ENCODE data around the gene SLC25A23. TPM values are rescaled to one million over a fixed set of nuclear protein-coding genes. Genes with fewer than 3 reads are reported as not detected.
"Not testable (repeated sequence)": the region's sequence is repeated elsewhere in the genome, so short reads cannot be mapped to it uniquely, and the experiment has no call there.

The SLC25A23 gene
- total RNA-seq, 1 donor from 2014 or later = 20.3 TPM

DNA sequence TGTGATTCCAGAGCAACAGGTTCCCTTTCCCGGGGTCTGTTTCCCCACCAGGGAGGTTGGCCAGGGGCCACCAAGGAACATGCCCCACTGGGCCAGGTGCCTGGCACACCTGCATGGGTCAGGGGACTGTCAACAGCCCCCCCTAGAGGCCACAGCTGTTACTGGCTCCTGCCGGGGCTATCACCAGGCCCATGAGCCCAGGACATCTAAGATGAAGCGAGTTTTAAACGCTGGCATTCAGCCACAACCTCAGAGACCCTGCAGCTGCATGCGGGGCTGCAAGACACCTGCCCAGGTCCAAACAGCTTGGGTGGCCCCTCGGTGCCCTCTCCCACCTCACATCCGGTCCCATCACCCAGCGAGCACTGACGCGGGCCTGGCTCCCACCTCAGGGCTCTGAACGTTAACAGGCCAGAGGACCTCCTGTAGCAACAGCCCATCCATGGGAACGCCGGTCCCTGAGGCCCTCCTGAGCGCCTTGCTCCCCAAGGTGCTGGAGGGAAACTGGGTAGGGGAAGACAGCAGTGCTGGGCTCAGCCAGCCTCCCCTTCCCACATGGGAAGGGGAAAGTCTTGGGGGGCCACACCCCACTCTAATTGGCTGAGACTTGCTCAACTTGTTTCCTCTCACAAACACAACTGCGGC lies 47.0 kb downstream of the SLC25A23 start:
- Mint-ChIP-seq H3K4me1 (ENCODE audit: low read depth) (no peaks in the 10 kb centered on the region), H3K4me3 (no peak overlapping the region), H3K27ac (no peak overlapping the region), H3K36me3 (ENCODE audit: low read depth) (peaks cover 15% of the 10 kb centered on the region), H3K27me3 (ENCODE audit: insufficient read depth) (peaks cover 2% of the 10 kb centered on the region), H3K9me3 (no peaks in the 10 kb centered on the region)
- intact Hi-C loops (cut with micrococcal nuclease) = no loop called here
- DNase-seq (ENCODE audit: low spot score) = no peak

DNA sequence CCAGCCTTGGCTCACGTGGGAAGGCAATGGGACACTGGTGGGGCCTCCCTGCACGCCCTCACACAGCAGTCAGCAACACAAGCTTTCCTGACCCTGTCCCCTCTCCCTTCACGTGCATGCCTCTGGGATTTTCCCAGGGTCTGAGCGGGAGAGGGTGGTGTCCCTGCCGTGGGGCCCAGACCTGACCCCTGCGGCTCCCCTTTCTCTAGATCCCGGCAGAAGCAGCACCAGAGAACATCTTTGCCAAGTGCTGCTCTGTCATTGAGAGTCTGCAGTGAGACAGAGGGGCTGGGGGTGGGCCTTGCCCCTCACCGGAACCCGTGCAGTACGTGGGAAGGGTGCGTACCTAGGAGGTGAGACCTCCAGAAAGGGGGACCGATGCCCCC lies 47.5 kb downstream of the SLC25A23 start:
- Mint-ChIP-seq H3K36me3 (ENCODE audit: low read depth) (peaks cover 12% of the 10 kb centered on the region), H3K4me3 (no peak overlapping the region), H3K4me1 (ENCODE audit: low read depth) (no peaks in the 10 kb centered on the region), H3K27ac (no peak overlapping the region), H3K27me3 (ENCODE audit: insufficient read depth) (peaks cover 2% of the 10 kb centered on the region), H3K9me3 (no peaks in the 10 kb centered on the region)
- intact Hi-C loops (cut with micrococcal nuclease) = no loop called here
- DNase-seq (ENCODE audit: low spot score) = no peak

DNA sequence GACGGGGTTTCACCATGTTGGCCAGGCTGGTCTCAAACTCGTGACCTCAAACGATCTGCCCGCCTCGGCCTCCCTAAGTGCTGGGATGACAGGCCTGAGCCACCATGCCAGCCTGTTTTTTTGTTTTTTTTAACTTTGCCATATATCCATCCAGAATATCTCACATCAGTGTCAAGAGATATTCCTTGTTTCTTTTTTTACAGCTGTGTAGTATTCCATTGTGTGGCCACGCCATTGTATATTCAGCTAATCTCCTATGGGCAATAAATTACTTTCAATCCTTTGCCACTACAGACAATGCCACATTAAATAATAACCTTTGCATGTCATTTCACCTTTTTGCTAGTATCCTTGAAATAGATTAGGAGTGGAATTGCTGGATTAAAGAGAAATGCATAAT lies 50.2 kb downstream of the SLC25A23 start:
- Mint-ChIP-seq H3K4me1 (ENCODE audit: low read depth) (no peaks in the 10 kb centered on the region), H3K9me3 (no peaks in the 10 kb centered on the region), H3K27me3 (ENCODE audit: insufficient read depth) (peaks cover 2% of the 10 kb centered on the region), H3K36me3 (ENCODE audit: low read depth) (peaks cover 5% of the 10 kb centered on the region), H3K27ac (no peak overlapping the region), H3K4me3 (no peak overlapping the region)
- no peak for DNase-seq (ENCODE audit: low spot score)
- intact Hi-C loops (cut with micrococcal nuclease) = no loop called here

DNA sequence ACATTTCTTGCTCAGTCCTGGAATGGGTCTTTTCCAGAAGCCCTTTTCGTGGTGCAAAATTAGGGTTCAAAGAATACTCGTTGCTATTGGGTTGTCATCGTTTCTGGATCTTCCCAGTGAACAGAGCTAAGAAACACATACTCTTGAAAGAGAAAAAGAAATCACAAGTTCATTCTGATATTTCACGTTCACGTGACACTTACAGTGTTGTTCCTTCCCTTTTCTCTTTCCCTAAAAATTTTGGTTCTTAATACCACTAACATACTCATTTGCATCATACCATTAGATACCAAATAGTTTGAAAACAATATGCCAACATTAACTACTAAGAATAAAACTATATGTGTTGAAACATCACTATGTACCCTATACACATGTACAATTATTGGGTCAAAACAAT lies 53.2 kb downstream of the SLC25A23 start:
- intact Hi-C loops (cut with micrococcal nuclease) = no loop called here
- Mint-ChIP-seq H3K27me3 (ENCODE audit: insufficient read depth) (peaks cover 3% of the 10 kb centered on the region), H3K4me3 (no peak overlapping the region), H3K27ac (no peak overlapping the region), H3K9me3 (no peaks in the 10 kb centered on the region), H3K4me1 (ENCODE audit: low read depth) (no peaks in the 10 kb centered on the region), H3K36me3 (ENCODE audit: low read depth) (no peaks in the 10 kb centered on the region)
- DNase-seq (ENCODE audit: low spot score) = no peak

GRCh38 chr19:6402837-6403608 lies 56.6 kb downstream of the SLC25A23 start:
- Mint-ChIP-seq H3K9me3 (no peaks in the 10 kb centered on the region), H3K4me3 (no peak overlapping the region), H3K36me3 (ENCODE audit: low read depth) (no peaks in the 10 kb centered on the region), H3K27ac (no peak overlapping the region), H3K4me1 (ENCODE audit: low read depth) (no peaks in the 10 kb centered on the region), H3K27me3 (ENCODE audit: insufficient read depth) (peaks cover 3% of the 10 kb centered on the region)
- intact Hi-C loops (cut with micrococcal nuclease) = no loop called here
- no peak for DNase-seq (ENCODE audit: low spot score)

- Mint-ChIP-seq H3K27ac (no peak overlapping the region), H3K4me1 (ENCODE audit: low read depth) (no peaks in the 10 kb centered on the region), H3K9me3 (no peaks in the 10 kb centered on the region), H3K4me3 (no peak overlapping the region), H3K27me3 (ENCODE audit: insufficient read depth) (peaks cover 2% of the 10 kb centered on the region), H3K36me3 (ENCODE audit: low read depth) (no peaks in the 10 kb centered on the region)
- DNase-seq (ENCODE audit: low spot score) = no peak
- intact Hi-C loops (cut with micrococcal nuclease) = no loop called here
Observed at GRCh38 chr19:6402058-6402457, 57.5 kb downstream of the SLC25A23 start.

- DNase-seq (ENCODE audit: low spot score); intact Hi-C loops (cut with micrococcal nuclease); H3K27me3 Mint-ChIP-seq (ENCODE audit: insufficient read depth); H3K36me3 Mint-ChIP-seq (ENCODE audit: low read depth); H3K4me3 Mint-ChIP-seq; H3K4me1 Mint-ChIP-seq (ENCODE audit: low read depth); H3K27ac Mint-ChIP-seq; H3K9me3 Mint-ChIP-seq: not testable (repeated sequence)
Observed at GRCh38 chr19:6400062-6400944, 59.3 kb downstream of the SLC25A23 start.

GRCh38 chr19:6396305-6396704 lies 63.3 kb downstream of the SLC25A23 start:
- H3K9me3 Mint-ChIP-seq = no peaks in the 10 kb centered on the region
- H3K27ac Mint-ChIP-seq = no peak overlapping the region
- no peaks in the 10 kb centered on the region for H3K27me3 Mint-ChIP-seq (ENCODE audit: insufficient read depth)
- H3K4me3 Mint-ChIP-seq = no peak overlapping the region
- intact Hi-C loops (cut with micrococcal nuclease) = no loop called here
- peaks cover 24% of the 10 kb centered on the region for H3K4me1 Mint-ChIP-seq (ENCODE audit: low read depth)
- H3K36me3 Mint-ChIP-seq (ENCODE audit: low read depth) = peaks cover 12% of the 10 kb centered on the region
- DNase-seq (ENCODE audit: low spot score) = no peak

- Mint-ChIP-seq H3K27me3 (ENCODE audit: insufficient read depth) (no peaks in the 10 kb centered on the region), H3K36me3 (ENCODE audit: low read depth) (peaks cover 17% of the 10 kb centered on the region), H3K4me3 (peak overlapping the region; percentile 34), H3K27ac (no peak overlapping the region), H3K4me1 (ENCODE audit: low read depth) (peaks cover 29% of the 10 kb centered on the region), H3K9me3 (no peaks in the 10 kb centered on the region)
- intact Hi-C loops (cut with micrococcal nuclease) = no loop called here
- DNase-seq (ENCODE audit: low spot score) = no peak
Observed at GRCh38 chr19:6394831-6395230, 64.8 kb downstream of the SLC25A23 start.

GRCh38 chr19:6393983-6394412 lies 65.6 kb downstream of the SLC25A23 start:
- peaks cover 29% of the 10 kb centered on the region for H3K4me1 Mint-ChIP-seq (ENCODE audit: low read depth)
- peaks cover 20% of the 10 kb centered on the region for H3K36me3 Mint-ChIP-seq (ENCODE audit: low read depth)
- peak overlapping the region; percentile 98 for H3K4me3 Mint-ChIP-seq
- no peak for DNase-seq (ENCODE audit: low spot score)
- H3K9me3 Mint-ChIP-seq = no peaks in the 10 kb centered on the region
- H3K27ac Mint-ChIP-seq = peak overlapping the region; percentile 97
- H3K27me3 Mint-ChIP-seq (ENCODE audit: insufficient read depth) = no peaks in the 10 kb centered on the region
- intact Hi-C loops (cut with micrococcal nuclease) = loop anchor here (1.0 to 2.0 kb wide), 6 partner anchors 21 to 469 kb away; partner anchors contain the start of gene CLPP

DNA sequence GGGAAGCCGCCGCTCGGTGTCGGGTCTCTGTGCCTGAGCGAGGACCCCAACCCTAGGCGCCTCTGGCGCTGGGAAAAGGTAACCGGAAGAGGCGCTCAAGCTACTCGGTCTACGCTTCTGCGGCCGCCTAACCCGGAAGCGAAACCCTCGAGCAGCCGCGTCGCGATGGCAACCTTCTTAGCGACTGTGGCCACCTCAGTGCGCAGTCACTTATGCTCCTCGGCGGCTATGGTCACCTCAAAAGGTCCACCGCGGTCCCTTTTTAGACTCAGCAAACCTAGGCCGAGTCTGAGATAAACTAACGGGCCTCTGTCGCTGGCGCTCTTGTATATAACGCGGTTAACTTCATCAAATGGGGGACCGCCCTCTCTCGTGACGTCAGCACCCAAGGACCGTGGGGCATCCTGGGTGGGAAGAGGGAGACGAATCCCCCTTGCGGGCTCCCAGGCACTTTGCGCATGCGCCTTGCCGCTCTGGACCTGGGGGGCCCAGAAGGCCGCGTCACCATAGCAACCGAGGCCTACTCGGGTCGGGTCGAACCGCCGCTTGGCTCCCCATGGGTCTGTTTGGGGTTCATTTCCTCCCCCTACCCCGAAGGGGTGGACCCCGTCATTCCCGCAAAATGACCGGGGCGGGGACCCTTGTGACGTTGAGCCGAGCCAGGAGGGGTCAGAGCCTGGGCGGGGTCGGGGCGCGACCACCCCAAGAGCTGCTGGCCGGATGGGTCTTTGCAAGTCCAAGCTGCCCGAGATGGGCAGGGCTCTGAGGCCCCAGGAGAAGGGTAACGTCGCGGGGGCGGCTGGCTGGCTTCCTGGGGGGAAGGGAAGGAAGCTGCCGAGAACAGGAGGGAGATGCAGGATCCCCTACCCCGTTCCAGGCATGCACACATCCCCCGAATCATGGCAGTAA lies 66.3 kb downstream of the SLC25A23 start, which contains the start of gene GTF2F1:
TSS of gene GTF2F1 (minus strand) at position 91 of the 909 bp plus-strand sequence. CDS start 169 bp downstream, outside the sequence.
- H3K4me1 Mint-ChIP-seq (ENCODE audit: low read depth) = peaks cover 29% of the 10 kb centered on the region
- H3K36me3 Mint-ChIP-seq (ENCODE audit: low read depth) = peaks cover 24% of the 10 kb centered on the region
- peak within 1 kb of the TSS; percentile 98 for H3K4me3 Mint-ChIP-seq
- H3K9me3 Mint-ChIP-seq = no peaks in the 10 kb centered on the region
- peak within 1 kb of the TSS; percentile 97 for H3K27ac Mint-ChIP-seq
- no peaks in the 10 kb centered on the region for H3K27me3 Mint-ChIP-seq (ENCODE audit: insufficient read depth)
- intact Hi-C loops (cut with micrococcal nuclease) = loop anchor here (1.0 to 2.0 kb wide), 6 partner anchors 20 to 470 kb away; partner anchors contain the start of gene CLPP
- DNase-seq (ENCODE audit: low spot score) = peak; percentile 87
